DOHH2 (cell line): ENCODE data around the gene KDM5A.
"Not testable (repeated sequence)": the region's sequence is repeated elsewhere in the genome, so short reads cannot be mapped to it uniquely, and the experiment has no call there.

Experiments used
- H3F3A ChIP-seq: fragments of 200-600 bp; sonication (generic), shearing (Covaris generic); 2 replicates; pipeline ENCODE4 v1.6.0; 2016; ENCODE audit warnings: antibody characterized with exemption, mild to moderate bottlenecking; ENCODE audit not compliant: control insufficient read depth, insufficient read depth
- H3K27ac ChIP-seq: fragments of 200-600 bp; sonication (generic); 2 replicates; pipeline ENCODE4 v1.5.1; 2014; ENCODE audit warnings: low read depth, mild to moderate bottlenecking, low read length, moderate library complexity
- H3K27me3 ChIP-seq: fragments of 200-600 bp; sonication (generic); 2 replicates; pipeline ENCODE4 v1.6.1; 2014; ENCODE audit warnings: mild to moderate bottlenecking, low read length, mixed read lengths; ENCODE audit not compliant: control insufficient read depth
- H3K36me3 ChIP-seq: fragments of 200-600 bp; sonication (generic); 2 replicates; pipeline ENCODE4 v1.6.1; 2014; ENCODE audit warnings: mild to moderate bottlenecking, low read length, moderate library complexity, mixed read lengths; ENCODE audit not compliant: control insufficient read depth
- H3K4me1 ChIP-seq: fragments of 200-600 bp; sonication (generic); 2 replicates; pipeline ENCODE4 v1.6.1; 2014; ENCODE audit warnings: mild to moderate bottlenecking, low read length, mixed read lengths; ENCODE audit not compliant: control insufficient read depth
- H3K4me2 ChIP-seq: fragments of 200-600 bp; sonication (generic); 2 replicates; pipeline ENCODE4 v1.6.0; 2014; ENCODE audit warnings: mild to moderate bottlenecking, low read length, moderate library complexity
- H3K4me3 ChIP-seq: fragments of 200-600 bp; sonication (generic); 2 replicates; pipeline ENCODE4 v1.5.1; 2014; ENCODE audit warnings: mild to moderate bottlenecking, low read length, mixed read lengths
- H3K79me2 ChIP-seq: fragments of 200-600 bp; sonication (generic); 2 replicates; pipeline ENCODE4 v1.6.1; 2014; ENCODE audit warnings: mild to moderate bottlenecking, low read length, mixed read lengths; ENCODE audit not compliant: control insufficient read depth
- H3K9me2 ChIP-seq: fragments of 200-600 bp; sonication (generic); replicated peaks from 2 replicates; pipeline ENCODE4 v1.6.1; 2014; ENCODE audit warnings: mild to moderate bottlenecking, low read length, mixed read lengths; ENCODE audit not compliant: control insufficient read depth
- H3K9me3 ChIP-seq: fragments of 200-600 bp; sonication (generic); 2 replicates; pipeline ENCODE4 v1.6.1; 2014; ENCODE audit warnings: antibody characterized with exemption, low read length, mixed read lengths; ENCODE audit not compliant: control insufficient read depth, insufficient read depth
- H4K20me1 ChIP-seq: fragments of 200-600 bp; sonication (generic); 2 replicates; pipeline ENCODE4 v1.6.0; 2014; ENCODE audit warnings: low read depth, mild to moderate bottlenecking, antibody characterized with exemption, low read length, moderate library complexity; ENCODE audit not compliant: control insufficient read depth, insufficient read depth
- EZH2phosphoT487 ChIP-seq: fragments of 200-600 bp; sonication (generic); IDR thresholded peaks from 2 replicates; pipeline ENCODE4 v1.6.1; 2017; ENCODE audit warnings: borderline replicate concordance, mild to moderate bottlenecking, antibody characterized with exemption, low read length, moderate library complexity, mixed read lengths
- TF ChIP-seq, protein P1 (sequence below): fragments of 200-600 bp; sonication (generic); IDR thresholded peaks from one replicate; pipeline ENCODE4 v1.5.1; 2014; ENCODE audit warnings: antibody characterized with exemption, mild to moderate bottlenecking, low read depth, low read length; ENCODE audit not compliant: poor library complexity, severe bottlenecking

Gene KDM5A

DNA sequence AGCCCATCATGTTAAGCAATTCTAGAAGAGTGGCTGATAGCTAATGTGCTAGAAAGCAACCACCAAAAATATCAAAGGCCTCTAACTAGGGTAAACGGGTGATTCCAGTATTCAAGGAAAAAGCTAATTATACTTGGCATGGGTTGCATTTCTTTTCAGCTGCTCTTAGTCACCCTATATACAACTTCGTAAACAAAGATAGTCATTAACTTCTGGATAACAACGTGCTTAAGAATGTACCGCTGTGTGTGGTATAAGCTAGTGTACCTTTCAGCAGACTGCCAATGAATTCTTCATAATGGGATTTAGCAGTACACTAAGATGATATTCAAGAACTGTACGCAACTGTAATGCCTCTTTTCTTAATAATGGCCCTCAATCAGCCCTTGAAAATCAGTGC, 84.3 kb downstream of the KDM5A start:
- H3K9me2 ChIP-seq, result no peaks in the 10 kb centered on the region
- TF ChIP-seq EZH2phosphoT487, result no peak
- TF ChIP-seq, protein P1, sequence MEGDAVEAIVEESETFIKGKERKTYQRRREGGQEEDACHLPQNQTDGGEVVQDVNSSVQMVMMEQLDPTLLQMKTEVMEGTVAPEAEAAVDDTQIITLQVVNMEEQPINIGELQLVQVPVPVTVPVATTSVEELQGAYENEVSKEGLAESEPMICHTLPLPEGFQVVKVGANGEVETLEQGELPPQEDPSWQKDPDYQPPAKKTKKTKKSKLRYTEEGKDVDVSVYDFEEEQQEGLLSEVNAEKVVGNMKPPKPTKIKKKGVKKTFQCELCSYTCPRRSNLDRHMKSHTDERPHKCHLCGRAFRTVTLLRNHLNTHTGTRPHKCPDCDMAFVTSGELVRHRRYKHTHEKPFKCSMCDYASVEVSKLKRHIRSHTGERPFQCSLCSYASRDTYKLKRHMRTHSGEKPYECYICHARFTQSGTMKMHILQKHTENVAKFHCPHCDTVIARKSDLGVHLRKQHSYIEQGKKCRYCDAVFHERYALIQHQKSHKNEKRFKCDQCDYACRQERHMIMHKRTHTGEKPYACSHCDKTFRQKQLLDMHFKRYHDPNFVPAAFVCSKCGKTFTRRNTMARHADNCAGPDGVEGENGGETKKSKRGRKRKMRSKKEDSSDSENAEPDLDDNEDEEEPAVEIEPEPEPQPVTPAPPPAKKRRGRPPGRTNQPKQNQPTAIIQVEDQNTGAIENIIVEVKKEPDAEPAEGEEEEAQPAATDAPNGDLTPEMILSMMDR, result no peak
- H3K79me2 ChIP-seq, result peaks cover 39% of the 10 kb centered on the region
- no peaks in the 10 kb centered on the region for H3K4me1 ChIP-seq
- peaks cover 72% of the 10 kb centered on the region for H3K36me3 ChIP-seq
- no peaks in the 10 kb centered on the region for H3K9me3 ChIP-seq
- H3K27me3 ChIP-seq, result no peaks in the 10 kb centered on the region
- no peak overlapping the region for H3K4me2 ChIP-seq
- H3F3A ChIP-seq, result no peaks in the 10 kb centered on the region
- no peak overlapping the region for H3K27ac ChIP-seq
- no peaks in the 10 kb centered on the region for H4K20me1 ChIP-seq
- no peak overlapping the region for H3K4me3 ChIP-seq

DNA sequence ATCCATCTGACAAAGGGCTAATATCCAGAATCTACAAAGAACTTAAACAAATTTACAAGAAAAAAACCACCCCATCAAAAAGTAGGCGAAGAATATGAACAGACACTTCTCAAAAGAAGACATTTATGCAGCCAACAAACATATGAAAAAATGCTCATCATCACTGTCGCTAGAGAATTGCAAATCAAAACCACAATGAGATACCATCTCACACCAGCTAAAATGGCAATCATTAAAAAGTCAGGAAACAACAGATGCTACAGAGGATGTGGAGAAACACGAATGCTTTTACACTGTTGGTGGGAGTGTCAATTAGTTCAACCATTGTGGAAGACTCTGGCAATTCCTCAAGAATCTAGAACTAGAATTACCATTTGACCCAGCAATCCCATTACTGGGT, 86.4 kb downstream of the KDM5A start:
- not testable (repeated sequence) for H3K4me1 ChIP-seq, H3K9me2 ChIP-seq, H3K27me3 ChIP-seq, H3F3A ChIP-seq, H3K27ac ChIP-seq, H3K4me3 ChIP-seq, H3K4me2 ChIP-seq, H3K9me3 ChIP-seq, H4K20me1 ChIP-seq
- H3K36me3 ChIP-seq, result peaks cover 62% of the 10 kb centered on the region
- peaks cover 47% of the 10 kb centered on the region for H3K79me2 ChIP-seq

DNA sequence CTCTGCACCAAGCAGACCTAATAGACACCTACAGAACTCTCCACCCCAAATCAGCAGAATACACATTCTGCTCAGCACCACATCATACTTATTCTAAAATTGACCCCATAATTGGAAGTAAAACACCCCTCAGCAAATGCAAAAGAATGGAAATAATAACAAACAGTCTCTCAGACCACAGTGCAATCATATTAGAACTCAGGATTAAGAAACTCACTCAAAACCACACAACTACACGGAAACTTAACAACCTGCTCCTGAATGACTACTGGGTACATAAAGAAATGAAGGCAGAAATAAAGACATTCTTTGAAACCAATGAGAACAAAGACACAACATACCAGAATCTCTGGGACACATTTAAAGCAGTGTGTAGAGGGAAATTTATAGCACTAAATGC, 89.0 kb downstream of the KDM5A start:
- not testable (repeated sequence) for H3K9me2 ChIP-seq, H3F3A ChIP-seq, H3K27me3 ChIP-seq, H3K27ac ChIP-seq, H3K4me1 ChIP-seq, H3K9me3 ChIP-seq, H3K4me2 ChIP-seq, H4K20me1 ChIP-seq, H3K4me3 ChIP-seq
- Histone ChIP-seq H3K79me2 (peaks cover 47% of the 10 kb centered on the region), H3K36me3 (peaks cover 62% of the 10 kb centered on the region)

DNA sequence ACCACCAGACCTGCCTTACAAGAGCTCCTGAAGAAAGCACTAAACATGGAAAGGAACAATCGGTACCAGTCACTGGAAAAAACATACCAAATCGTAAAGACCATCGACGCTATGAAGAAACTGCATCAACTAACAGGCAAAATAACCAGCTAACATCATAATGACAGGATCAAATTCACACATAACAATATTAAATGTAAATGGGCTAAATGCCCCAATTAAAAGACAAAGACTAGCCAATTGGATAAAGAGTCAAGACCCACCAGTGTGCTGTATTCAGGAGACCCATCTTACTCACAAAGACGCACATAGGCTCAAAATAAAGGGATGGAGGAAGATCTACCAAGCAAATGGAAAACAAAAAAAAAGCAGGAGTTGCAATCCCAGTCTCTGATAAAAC, 89.6 kb downstream of the KDM5A start:
- not testable (repeated sequence) for H4K20me1 ChIP-seq, H3K4me3 ChIP-seq, H3K9me2 ChIP-seq, H3K4me1 ChIP-seq, H3K4me2 ChIP-seq, H3K27ac ChIP-seq, H3K27me3 ChIP-seq, H3F3A ChIP-seq, H3K9me3 ChIP-seq
- Histone ChIP-seq H3K79me2 (peaks cover 43% of the 10 kb centered on the region), H3K36me3 (peaks cover 63% of the 10 kb centered on the region)

DNA sequence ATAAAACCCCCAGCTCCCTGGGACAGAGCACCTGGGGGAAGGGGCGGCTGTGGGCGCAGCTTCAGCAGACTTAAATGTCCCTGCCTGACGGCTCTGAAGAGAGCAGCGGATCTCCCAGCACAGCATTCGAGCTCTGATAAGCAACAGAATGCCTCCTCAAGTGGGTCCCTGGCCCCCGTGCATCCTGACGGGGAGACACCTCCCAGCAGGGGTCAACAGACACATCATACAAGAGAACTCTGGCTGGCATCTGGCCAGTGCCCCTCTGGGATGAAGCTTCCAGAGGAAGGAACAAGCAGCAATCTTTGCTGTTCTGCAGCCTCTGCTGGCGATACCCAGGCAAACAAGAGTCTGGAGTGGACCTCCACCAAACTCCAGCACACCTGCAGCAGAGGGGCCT, 91.1 kb downstream of the KDM5A start:
- not testable (repeated sequence) for H3F3A ChIP-seq, H3K9me2 ChIP-seq, H3K27ac ChIP-seq, H3K27me3 ChIP-seq, H4K20me1 ChIP-seq, H3K4me3 ChIP-seq, H3K9me3 ChIP-seq, H3K4me2 ChIP-seq, H3K4me1 ChIP-seq
- H3K36me3 ChIP-seq, result peaks cover 62% of the 10 kb centered on the region
- H3K79me2 ChIP-seq, result peaks cover 31% of the 10 kb centered on the region
